NCI-H1105 (cell line): ENCODE data around the gene PKD2.
A peak's percentile ranks its signal among the peaks of the same experiment; 100 is the strongest.
"Not testable (repeated sequence)": the region's sequence is repeated elsewhere in the genome, so short reads cannot be mapped to it uniquely, and the experiment has no call there.

Experiments
- DNase-seq: peaks from one replicate; lab custom pipeline; 2025; lab: John Stamatoyannopoulos, UW

Gene PKD2

GRCh38 chr4:87986508-87986907 lies 20.9 kb upstream of the PKD2 start:
- no peak for DNase-seq

- no peak for DNase-seq
Measured at GRCh38 chr4:87989765-87990164, 17.7 kb upstream of the PKD2 start.

- DNase-seq = no peak
Measured at GRCh38 chr4:87995435-87995834, 12.0 kb upstream of the PKD2 start.

GRCh38 chr4:87999191-87999691 lies 8.2 kb upstream of the PKD2 start:
- not testable (repeated sequence) for DNase-seq

- DNase-seq = no peak
Measured at GRCh38 chr4:88001871-88002270, 5.6 kb upstream of the PKD2 start.

GRCh38 chr4:88002786-88003185 lies 4.6 kb upstream of the PKD2 start:
- no peak for DNase-seq

- no peak for DNase-seq
Measured at GRCh38 chr4:88003261-88003660, 4.2 kb upstream of the PKD2 start.

GRCh38 chr4:88005076-88005475 lies 2.4 kb upstream of the PKD2 start:
- DNase-seq = no peak

- no peak for DNase-seq
Measured at GRCh38 chr4:88005946-88006345, 1.5 kb upstream of the PKD2 start.

- DNase-seq = no peak
Measured at GRCh38 chr4:88006956-88007303, 505 bp upstream of the PKD2 start.

- DNase-seq = peak; percentile 30
Measured at GRCh38 chr4:88008122-88008742, 797 bp downstream of the PKD2 start.

GRCh38 chr4:88008743-88009171 lies 1.3 kb downstream of the PKD2 start:
- DNase-seq = no peak

GRCh38 chr4:88009871-88010270 lies 2.4 kb downstream of the PKD2 start:
- no peak for DNase-seq

GRCh38 chr4:88010966-88011365 lies 3.5 kb downstream of the PKD2 start:
- DNase-seq = no peak

GRCh38 chr4:88012647-88013046 lies 5.2 kb downstream of the PKD2 start:
- DNase-seq = no peak

- no peak for DNase-seq
Measured at GRCh38 chr4:88014386-88014905, 7.0 kb downstream of the PKD2 start.

- DNase-seq = no peak
Measured at GRCh38 chr4:88015659-88016295, 8.3 kb downstream of the PKD2 start.

- DNase-seq = no peak
Measured at GRCh38 chr4:88017516-88018297, 10.3 kb downstream of the PKD2 start.

- no peak for DNase-seq
Measured at GRCh38 chr4:88018466-88018865, 11.0 kb downstream of the PKD2 start.

- DNase-seq = no peak
Measured at GRCh38 chr4:88021824-88022223, 14.4 kb downstream of the PKD2 start.

- no peak for DNase-seq
Measured at GRCh38 chr4:88022289-88022688, 14.9 kb downstream of the PKD2 start.

- not testable (repeated sequence) for DNase-seq
Measured at GRCh38 chr4:88025868-88026661, 18.6 kb downstream of the PKD2 start.
